Ramos (cell line): Measurements from ENCODE around the gene CYSLTR2.
"Not testable (repeated sequence)": the region's sequence is repeated elsewhere in the genome, so short reads cannot be mapped to it uniquely, and the experiment has no call there.

Experiments used
- in situ Hi-C: fragments of 300-500 bp; cut with MboI; formaldehyde crosslinking; loops from one replicate; pipeline ENCODE4 v1.14.3; 2022; ENCODE audit warnings: low sequenced_read_pairs; ENCODE audit not compliant: unreplicated experiment

CYSLTR2 gene

DNA sequence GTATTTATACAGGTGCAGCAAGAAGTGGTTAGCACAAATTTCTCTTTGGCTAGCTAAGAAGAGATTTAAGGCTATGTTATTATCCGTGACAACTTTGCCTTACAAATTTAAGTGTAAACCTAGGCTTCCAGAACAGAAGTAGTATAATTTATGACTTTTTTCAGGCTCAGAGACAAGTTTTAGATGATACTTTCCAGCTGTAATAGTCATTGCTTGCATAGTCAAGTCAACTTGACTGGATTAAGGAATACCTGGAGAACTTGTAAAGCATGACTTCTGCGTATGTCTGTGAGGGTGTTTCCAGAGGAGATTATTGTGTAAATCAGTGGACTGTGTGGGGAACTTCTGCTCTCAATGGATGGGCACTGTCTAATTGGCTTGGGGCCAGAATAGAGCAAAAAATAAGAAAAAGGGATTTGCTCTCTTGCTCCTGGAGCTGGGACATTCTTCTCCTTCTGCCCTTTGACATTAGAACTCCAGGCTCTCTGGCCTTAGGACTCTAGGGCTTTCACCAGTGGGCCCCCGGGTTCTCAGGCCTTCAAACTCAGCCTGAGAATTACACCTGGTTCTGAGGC, 33.0 kb downstream of the CYSLTR2 start:
- in situ Hi-C loops: no loop called here

DNA sequence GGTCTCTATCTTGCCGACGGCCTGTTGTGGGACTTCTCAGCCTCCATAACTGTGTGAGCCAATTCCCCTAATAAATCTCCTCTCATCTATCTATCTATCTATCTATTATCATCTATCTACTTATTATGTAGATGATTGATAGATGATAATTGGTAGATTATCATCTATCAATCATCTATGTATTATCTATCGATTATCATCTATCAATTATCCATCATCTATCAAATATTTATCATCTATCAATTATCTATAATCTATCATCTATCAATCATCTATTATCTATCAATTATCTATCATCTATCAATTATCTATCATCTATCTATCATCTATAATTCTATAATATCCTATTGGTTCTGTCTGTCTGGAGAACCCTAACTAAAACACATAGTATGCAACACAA, 33.5 kb downstream of the CYSLTR2 start:
- in situ Hi-C loops: no loop called here

DNA sequence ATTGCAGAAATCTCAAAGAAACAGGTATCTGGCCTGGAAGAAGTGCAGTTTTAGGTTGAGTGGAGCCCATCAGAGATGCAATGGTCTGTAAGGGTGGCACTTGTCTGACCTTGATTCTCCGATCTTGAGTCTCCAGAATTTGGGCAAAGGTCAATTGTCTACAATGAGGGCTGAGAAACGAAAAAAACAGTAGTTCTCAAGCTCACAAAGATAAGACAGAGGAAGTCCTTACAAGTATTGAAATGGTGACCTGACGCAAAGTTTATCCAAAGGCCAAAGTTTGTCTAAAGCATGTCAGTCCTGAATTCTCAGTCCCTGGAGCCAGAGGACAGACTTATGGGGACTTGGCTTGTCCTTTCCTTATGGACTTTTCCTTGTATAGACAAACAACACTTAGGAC, 40.3 kb downstream of the CYSLTR2 start:
- in situ Hi-C loops: no loop called here

DNA sequence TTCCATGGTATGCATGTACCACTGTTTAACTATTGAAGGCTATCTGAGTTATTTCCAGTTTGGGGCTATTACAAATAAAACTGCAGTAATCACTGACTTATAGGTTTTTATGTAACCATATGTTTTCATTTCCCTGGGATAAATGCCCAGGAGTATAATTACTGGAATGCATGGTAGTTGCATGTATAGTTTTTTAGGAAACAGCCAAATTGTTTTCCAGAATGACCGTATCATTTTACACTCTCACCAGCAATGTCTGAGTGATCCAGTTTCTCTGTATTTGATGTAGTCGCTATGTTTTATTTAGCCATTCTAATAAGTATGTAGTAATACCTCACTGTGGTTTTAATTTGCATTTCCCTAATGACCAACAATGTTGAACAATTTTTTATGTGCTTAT, 42.0 kb downstream of the CYSLTR2 start:
- in situ Hi-C loops: no loop called here

DNA sequence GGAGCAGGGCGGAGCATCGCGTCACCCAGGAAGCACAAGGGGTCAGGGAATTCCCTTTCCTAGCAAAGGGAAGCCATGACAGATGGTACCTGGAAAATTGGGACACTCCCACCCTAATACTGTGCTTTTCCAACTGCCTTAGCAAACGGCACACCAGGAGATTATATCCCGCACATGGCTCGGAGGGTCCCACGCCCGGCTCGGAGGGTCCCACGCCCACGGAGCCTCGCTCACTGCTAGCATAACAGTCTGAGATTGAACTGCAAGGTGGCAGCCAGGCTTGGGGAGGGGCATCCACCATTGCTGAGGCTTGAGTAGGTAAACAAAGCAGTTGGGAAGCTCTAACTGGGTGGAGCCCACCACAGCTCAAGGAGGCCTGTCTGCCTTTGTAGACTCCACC, 42.9 kb downstream of the CYSLTR2 start:
- in situ Hi-C loops: not testable (repeated sequence)

DNA sequence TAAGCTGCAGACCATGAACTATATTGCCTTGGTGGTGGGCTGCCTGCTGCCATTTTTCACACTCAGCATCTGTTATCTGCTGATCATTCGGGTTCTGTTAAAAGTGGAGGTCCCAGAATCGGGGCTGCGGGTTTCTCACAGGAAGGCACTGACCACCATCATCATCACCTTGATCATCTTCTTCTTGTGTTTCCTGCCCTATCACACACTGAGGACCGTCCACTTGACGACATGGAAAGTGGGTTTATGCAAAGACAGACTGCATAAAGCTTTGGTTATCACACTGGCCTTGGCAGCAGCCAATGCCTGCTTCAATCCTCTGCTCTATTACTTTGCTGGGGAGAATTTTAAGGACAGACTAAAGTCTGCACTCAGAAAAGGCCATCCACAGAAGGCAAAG, 53.7 kb downstream of the CYSLTR2 start:
- in situ Hi-C loops: no loop called here

DNA sequence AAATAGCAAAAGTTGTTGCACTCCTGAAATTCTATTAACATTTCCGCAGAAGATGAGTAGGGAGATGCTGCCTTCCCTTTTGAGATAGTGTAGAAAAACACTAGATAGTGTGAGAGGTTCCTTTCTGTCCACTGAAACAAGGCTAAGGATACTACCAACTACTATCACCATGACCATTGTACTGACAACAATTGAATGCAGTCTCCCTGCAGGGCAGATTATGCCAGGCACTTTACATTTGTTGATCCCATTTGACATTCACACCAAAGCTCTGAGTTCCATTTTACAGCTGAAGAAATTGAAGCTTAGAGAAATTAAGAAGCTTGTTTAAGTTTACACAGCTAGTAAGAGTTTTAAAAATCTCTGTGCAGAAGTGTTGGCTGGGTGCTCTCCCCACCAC, 55.0 kb downstream of the CYSLTR2 start:
- in situ Hi-C loops: no loop called here

DNA sequence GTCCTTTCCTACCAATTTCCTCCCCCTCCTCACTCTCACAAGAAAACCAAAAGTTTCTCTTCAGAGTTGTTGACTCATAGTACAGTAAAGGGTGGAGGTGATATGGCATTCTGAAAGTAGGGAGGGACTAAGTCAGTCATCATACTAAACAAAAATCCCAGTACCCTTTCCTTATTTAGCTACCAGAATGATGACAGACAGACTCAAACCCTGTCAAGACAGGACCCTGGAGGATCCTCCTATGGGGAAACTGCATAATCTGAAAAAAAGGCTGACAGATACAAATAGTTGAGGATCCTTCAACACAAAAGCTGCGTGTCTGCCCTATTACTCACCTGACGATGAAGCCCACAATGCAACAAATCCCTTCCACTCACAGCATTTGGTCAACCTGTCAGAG, 55.5 kb downstream of the CYSLTR2 start:
- in situ Hi-C loops: no loop called here

DNA sequence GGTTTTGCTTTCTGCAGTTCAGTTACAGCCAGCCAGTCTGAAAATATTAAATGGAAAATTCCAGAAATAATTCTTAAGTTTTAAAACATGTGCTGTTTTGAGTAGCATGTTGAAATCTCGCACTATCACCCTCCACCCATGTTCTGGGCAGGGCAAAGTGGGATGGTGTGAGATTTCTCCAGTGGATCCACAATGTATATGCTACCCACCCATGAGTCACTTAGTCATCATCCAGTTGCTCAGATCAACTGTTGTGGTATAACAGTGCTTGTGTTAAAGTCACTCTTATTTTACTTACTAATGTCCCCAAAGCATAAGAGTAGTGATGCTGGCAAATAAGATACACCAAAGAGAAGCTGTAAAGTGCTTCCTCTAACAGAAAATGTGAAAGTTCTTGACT, 56.4 kb downstream of the CYSLTR2 start:
- in situ Hi-C loops: no loop called here

DNA sequence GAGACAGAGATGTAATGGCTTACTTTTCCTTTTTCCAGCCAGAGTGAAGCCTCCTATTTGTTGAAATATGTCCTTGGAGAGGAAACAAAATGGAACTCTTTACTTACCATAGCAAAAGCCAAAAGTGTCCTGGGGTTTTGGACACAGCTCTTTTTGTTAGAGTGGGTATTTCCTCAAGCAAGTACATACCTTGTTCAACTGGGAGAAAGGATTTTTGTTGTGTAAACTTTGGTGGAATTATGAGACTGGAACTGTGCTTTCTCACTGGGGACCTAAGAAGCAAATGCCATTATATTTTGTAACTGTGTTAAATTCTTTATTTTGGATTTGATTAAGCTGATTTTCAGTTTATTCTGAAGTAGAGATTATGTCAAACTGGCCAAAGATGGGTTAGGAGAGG, 58.4 kb downstream of the CYSLTR2 start:
- in situ Hi-C loops: no loop called here

DNA sequence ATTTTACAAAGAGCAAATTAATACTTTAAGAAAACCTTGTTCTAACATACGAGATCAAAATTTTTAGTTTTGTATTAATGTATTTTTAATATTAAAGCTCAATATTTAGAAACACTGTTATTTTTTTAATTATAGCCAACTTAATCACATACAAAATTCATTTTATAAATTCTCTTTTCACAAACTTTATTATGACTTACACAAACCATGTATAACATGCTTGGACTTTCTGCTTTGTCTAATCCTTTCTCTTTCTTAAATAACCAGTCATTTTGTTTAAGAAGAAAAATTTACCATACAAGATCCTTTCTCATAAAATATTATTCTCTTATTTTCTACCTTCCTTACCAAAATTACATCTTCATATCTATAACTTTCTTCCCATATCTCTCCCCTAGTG, 62.2 kb downstream of the CYSLTR2 start:
- in situ Hi-C loops: no loop called here

DNA sequence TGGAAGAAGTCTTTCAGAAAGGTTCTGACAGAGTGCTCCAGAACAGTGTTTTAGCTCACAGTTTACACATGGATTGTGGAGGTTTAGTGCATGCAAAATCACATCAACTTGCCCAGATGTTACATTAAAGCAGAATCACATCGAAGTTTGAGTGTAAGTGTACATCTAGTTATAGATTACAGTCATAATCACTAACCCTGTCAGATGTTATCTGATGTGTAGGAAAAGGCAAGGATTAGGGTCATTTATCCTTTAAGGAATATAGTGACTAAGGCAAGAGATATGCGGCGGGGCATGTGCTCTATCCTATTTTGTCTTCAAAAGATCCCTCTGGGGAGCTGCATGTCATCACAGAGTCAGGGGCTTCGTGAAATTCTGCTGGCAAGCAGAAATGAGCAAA, 66.9 kb downstream of the CYSLTR2 start:
- in situ Hi-C loops: no loop called here

DNA sequence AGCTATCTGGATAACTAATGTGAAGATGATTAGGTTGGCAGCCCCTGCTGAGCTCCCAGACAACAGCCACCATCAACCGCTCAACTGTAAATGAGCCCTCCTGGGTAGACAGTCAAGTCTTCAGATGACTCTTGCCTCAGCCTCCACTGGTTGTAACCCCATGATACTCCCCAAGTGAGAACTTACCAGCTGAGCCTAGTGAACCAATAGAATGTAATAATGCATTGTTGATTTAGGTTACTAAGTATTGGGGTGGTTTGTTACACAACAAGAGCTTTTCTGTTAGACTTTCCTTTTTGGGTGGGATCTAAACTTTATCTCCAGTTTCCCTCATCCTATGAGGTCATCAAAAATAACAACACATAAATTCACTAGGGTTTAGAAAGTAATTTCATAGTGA, 69.4 kb downstream of the CYSLTR2 start:
- in situ Hi-C loops: no loop called here

DNA sequence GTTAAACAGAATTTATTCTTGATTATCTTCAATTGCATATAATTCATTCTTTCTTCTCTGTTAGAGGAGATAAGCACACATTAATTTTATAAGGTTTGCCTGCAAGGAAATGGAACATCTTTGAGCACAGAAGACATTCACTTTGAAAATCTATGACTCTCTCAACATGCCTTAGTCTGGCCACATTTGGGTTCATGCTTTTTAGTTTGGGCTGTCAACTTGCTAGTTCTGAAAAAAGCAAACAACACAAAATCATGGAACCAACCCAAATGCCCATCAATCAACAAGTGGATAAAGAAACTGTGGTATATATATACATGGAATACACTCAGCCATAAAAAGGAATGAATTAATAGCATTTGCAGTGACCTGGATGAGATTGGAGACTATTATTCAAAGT, 71.5 kb downstream of the CYSLTR2 start:
- in situ Hi-C loops: no loop called here

DNA sequence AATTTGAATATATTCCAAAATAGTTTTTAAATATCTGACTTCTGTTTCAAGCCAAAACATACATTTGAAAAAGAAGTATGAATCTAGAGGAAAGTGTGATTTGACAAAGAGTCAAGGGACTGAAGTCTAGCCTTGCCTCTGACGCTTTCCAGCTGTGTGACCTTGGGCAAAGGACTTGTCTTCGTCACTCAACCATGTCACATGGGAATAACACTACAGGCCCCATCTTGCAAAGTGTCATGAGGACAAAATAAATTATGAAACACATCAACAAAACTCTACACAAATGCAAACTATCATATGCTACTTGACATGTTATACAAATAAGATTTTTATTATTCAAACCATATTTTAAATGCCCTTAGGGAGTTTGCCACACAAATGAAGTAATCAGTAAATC, 73.0 kb downstream of the CYSLTR2 start:
- in situ Hi-C loops: no loop called here

DNA sequence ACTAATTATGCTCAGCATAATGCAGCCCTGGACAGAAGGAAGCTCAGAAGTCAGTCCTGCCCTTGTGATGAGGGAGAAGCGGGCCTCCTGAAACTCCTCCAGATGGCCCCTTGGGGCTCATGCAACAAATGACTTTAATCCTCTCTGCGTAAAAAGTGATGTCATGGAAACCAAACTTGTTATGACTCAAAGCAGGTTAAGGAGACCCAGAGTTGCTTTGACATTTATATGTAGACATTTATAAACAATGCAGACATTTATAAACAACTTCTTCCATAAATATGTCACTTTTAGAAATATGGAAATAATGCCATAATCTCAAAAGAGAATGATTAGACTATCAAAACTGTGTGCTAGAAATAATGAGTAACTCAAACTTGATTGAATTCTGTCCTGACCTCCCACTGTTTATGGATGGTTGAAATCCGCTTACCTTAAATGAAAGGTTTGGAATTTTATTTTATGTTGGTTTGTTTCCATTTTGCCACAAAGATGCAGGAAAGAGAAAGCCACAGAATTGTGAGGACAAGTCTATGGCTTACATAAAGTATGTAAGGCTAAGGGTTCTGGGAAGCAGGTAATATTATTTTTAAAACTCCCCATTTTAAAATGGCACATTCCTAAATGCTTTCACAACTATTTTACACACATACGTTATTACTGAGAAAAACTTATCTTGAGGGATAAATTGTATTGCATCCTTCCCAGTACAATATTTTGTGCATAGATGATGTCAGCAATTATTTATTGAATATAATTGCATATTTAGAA, 73.7 kb downstream of the CYSLTR2 start:
- in situ Hi-C loops: no loop called here

DNA sequence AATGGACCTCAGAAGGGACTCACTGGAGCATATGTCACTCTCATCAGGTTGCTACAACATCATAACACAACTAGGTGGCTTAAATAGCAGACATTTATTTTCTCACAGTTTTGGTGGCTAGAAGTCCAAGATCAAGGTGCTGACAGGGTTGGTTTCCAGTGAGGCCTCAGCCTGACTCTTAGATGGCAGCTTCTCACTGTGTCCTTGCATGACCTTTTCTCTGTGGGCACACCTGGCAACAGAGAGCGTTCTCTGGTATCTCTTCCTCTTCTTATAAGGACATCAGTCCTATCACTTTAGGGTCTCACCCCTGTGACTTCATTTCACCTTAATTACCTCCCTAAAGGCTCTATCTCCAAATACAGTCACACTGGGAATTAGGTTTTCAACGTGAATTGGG, 74.5 kb downstream of the CYSLTR2 start:
- in situ Hi-C loops: no loop called here

DNA sequence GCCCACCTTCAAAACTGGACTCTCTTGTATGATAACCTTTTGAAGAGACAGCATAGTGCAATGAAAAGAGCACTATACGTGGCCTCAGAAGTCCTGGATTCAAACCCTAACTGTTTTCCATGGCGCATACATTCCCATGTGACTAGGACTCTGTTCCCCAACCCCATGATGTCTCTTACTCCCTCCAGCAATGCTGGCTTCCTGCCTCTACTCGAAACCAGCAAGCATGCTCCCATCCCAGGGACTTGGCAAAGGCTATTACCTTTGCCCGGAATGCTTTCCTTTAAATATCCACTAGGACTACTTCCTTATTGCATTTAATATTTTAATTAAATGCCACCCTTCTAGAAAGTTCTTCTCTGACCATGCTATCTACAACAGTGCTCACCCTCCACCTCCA, 75.1 kb downstream of the CYSLTR2 start:
- in situ Hi-C loops: no loop called here

DNA sequence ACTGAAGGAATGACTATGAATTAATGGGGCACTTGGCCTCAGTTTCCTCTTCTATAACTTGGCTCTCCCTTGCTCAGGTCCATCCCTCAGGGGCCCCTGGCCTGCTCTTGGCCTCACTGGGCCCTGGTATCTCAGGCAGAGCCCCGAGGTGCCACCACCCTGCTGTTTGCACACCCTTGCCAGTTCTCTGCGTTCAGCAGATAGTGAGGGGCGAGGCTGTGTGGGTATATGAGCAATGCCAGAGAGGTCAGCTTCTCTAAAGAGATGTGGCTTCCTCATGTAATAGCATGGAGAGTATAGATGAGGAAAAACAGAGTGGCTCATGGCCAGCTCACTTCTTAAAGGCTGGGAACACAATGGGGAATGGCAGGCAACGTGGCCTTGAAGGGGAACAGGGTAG, 76.1 kb downstream of the CYSLTR2 start:
- in situ Hi-C loops: no loop called here

DNA sequence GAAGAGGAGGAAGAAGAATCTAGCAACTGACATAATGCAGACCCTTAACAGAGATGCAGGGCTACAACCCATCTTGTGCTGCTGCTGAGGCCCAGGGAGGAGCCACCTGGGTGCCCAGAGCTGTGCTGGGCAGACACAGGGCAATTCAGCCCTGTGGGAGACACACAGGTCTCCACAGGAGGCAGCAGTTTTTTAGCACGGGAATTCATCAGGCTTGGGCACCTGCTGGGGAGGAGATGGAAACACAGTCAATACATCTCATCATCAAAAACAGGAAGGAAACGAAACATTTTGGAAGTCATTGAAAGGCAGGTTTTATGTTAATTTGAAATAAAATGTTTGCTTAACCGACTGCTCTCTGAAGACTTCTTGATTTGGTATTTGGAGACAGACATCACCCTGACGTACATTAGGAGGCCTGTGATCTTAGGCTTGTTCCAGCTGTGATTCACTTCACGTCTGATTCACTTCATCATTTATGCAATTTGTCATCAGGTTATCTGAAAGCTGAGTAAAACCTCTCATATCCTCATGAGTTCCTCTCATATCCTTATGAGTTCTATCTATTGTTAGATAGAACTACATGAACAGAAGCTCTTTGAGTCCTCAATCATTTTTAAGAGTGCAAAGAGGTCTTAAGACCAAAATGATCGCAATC, 77.4 kb downstream of the CYSLTR2 start:
- in situ Hi-C loops: no loop called here

DNA sequence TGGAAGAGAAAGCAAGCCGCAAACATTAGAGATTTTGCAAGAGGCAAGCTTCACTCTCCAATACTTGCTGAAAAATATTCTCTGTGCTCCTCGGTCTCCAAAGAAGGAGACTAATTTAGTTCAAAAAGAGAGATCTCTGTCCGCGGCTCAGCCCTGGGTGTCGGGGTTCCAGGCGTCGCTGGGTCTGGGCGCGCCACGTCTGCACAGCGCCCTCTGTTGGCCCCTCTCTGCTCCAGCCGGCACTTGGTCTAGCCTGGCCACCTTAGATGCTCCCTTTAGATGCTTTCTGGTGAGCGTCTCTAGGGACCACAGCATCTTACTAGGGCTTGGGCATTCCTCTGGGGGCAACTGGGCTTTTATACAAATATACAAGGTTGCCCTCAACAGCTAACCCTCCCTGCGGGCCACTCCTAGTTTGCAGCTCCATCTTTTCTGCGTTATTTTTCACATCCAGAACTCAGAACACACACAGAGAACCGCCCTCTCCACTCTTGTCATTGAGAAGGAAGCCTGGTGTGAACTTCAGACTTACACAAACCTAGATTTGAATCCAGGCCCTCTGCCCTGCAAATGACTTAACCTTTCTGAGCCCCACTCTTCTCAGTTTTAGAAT, 78.3 kb downstream of the CYSLTR2 start:
- in situ Hi-C loops: no loop called here
